HT1080 (cell line): ENCODE data around the gene GLO1. TPM values are rescaled to one million over a fixed set of nuclear protein-coding genes. Genes with fewer than 3 reads are reported as not detected.
A peak's percentile ranks its signal among the peaks of the same experiment; 100 is the strongest.

Experiments used
- DNase-seq: peaks from one replicate; pipeline ENCODE4 v3.0.0-alpha.2; 2015; ENCODE audit warnings: low read depth
- total RNA-seq: library from RNA; depleted of rRNA; stranded (reverse); fragments of >200 nt; shearing (Covaris generic); gene quantifications from 2 replicates; pipeline ENCODE4 v1.2.3, GENCODE V29; 2014

Gene GLO1
- total RNA-seq, 1 experiment from 2014 or later, result 252 TPM

- peak; percentile 13 for DNase-seq
These were observed 29.4 kb downstream of the GLO1 start for GRCh38 chr6:38673397-38674165.

DNA sequence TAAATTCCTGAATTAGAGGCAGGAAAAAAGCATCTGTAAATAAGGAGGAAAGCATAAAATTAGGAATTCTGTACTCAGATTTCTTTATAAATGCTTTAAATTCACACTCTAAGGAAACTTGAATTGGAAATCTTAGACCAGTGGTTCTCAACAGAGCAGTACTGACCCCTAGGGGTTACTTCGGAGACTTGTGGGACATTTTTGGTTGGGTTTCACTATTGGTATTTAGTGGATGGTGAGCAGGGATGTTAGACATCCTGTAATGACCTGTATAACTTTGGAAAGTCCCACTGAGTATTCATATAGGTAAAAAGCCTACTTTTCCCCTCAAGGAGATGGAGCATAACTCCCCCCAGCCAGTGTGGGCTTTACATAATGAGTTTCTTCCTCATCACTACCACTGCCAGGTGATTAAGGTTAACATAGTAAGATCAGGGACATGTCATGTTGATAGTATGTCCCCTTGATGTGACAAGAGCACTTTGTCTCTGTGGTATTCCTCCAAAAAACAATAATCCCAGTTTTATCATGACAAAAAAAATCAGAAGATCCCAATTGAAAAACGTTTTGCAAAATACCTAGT, 31.0 kb downstream of the GLO1 start:
- DNase-seq, result peak; percentile 33

DNA sequence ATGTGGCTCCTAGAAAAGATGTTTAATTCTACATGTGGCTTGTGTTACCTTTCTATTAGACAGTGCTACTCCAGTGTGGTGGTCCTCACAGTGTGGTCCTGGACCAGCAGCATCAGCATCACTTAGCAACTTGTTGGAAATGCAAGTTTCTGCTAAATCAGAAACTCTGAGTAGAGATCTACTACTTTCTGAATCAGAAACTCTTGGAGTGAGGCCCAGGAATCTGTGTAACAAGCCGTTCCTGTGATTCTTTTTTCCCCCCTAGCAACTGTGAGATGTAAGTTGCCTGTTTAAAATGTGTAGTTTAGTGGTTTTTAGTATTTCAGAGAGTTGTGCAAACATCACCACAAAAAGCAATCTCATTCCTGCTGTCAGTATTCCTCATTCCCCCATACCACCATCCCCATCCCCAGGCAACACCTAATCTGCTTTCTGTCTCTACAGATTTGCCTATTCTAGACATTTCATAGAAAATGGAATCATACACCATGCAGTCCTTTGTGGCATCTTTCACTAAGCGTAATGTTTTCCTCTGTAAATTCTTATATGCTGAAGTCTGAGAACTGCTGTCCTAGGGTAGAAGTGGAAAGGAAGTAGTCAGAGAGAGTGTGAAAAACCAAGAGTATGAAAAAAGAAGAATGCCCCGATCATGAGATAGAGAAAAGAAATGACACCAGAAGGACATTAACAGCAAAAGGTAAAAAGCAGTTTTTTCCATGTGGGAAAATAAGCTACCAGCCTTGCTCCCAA, 44.4 kb downstream of the GLO1 start:
- no peak for DNase-seq

DNA sequence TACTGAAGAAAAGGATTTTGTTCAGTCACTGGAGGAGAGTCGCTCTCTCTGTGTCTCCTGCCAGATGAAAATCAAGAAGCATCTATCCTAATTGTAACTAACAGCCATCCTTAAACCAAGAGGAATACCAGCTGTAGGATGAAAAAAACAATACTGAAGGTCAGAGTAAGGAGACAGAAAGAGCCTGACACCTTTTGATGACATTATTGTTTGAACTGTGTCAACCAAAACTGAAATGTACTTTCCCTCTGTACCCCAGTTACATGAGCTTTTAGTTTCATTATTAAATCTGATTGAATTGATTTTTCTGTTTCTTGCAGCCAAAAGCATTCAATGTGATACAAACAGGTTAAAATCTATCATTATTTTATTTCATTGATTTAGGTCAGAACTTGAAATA, 46.0 kb downstream of the GLO1 start:
- no peak for DNase-seq

DNA sequence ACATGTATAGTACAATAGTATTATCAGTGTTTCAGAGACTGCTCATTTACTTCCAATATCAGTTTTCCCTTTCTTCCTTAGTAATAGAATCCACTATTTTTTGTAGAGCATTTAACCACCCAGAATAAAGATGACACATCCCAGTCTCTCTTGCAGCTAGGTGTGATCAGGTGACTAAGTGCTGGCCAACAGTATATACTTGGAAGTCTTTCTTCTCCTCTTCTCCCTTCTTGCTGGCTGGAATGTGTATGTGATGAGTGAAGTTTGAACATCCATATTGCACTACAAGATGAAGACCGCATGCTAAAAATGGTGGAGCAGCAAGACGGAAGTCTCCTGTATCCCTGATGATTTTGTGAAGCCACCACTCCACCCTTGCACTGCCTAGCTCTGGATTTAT, 48.7 kb downstream of the GLO1 start:
- DNase-seq, result no peak

DNA sequence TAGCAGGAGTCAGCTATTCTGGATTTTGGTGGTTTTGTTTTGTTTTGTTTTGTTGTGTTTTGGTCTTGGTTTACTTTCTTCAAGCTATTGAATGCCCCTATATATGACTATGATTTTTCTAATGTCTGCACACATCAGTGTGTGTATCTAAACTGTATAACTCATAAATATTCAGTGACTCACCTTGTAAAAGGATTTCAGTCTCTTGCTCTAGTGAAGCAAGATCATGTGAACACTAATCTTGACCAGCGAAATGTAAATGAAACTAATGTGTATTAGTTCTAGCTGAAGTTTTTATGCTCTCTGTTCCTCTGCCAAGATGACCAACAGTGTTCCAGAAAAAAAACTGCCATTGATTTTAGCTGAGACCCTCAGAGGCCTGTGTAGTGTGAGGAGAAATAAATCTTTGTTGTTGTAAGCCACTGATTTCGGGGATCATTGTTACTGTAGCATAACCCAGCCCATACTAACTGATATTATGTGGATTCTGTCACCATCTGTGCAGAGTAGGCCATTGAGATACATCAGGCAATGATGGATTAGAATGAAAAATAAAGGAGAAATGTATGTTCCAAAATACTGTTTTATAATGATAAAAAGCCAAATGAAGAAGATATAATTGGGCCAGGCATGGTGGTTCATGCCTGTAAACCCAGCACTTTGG, 51.7 kb downstream of the GLO1 start:
- DNase-seq, result no peak

DNA sequence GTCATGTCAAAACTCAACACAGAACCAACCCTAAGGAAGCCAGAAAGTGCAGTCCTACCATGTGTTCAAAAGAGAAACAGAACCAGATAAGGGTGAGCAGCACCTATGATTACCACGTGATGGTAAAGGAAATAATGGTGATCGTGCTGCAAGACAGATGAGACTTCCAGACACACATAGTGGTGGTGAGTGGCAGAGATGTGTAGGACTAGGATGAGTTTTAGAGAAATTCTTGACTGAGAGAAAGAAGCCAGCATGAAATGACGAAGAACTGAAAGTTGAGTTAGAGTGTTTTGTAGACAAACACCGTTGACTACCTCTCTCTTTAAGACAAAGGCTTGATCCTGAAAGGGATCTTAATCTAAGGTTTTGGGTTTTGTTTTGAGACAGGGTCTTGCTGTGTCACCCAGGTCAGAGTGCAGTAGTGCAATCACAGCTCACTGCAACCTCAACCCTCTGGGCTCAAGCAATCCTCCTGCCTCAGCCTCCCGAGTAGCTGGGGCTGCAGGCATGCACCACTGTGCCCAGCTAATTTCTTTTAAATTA, 52.7 kb downstream of the GLO1 start:
- DNase-seq, result no peak

GRCh38 chr6:38649744-38650143, 53.2 kb downstream of the GLO1 start:
- DNase-seq, result no peak

GRCh38 chr6:38648629-38649028, 54.3 kb downstream of the GLO1 start:
- DNase-seq, result no peak

DNA sequence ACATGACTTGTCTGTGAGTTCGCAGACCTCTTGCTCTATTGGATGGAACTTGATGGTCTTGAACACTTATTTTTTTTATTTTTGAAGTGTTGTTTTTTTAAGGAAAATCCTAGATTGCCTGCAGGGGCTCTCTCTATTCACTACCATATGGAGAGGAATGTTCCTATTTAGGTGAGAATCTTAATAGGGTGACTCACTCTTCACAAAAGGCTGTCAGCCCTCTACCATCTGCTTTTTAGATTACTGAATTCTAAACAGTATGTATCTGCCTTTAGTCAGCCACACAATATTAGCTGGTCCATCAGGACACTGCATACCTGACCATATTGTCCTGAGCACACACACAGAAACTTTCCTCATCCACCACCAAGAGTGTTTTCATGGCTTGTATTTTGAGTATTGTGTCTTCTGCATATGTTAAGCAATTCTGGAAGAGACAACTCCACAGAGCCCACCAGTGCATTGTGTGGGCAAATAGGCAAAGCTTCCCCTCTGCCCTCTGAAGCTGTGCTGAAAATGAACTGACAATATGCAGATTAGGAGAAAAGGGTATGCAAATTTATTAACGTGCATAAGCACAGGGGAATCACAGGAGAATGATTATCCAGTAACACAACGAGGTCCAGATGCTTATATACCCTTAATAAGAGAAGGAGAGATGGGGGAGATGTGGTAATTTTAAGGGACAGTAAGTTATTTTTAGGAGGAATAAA, 56.6 kb downstream of the GLO1 start:
- peak; percentile 2 for DNase-seq

- no peak for DNase-seq
These were observed 58.0 kb downstream of the GLO1 start for GRCh38 chr6:38644951-38645350.

DNA sequence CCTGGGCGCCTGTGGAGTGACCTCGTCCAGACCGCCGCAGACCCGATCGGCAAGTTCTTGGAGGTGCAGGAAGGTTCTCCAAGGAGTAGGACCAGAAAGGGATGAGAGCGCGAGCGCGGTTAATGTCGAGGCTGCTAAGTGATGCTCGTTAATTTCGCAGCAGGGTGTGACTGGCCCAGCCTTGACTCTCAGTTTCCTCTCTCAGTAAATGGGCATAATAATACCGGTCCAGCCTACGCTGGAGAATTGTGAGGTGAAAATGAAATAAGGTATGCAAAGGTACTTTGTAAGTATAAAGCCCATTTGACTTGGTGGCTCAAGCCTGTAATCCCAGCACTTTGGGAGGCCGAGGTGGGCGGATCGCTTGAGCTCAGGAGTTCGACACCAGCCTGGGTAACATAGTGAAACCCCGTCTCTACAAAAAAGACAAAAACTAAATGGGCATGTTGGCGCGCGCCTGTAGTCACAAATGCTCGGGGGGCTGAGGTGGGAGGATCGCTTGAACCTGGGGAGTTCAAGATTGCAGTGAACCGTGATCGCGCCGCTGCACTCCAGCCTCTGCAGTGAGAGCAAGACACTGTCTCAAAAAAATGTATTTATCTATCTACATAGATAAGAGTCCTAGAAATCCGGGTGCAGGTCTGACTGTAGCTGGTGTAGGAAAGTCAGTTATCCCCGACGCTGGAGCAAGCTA, 62.6 kb downstream of the GLO1 start:
- DNase-seq, result no peak

GRCh38 chr6:38639498-38640215, 63.3 kb downstream of the GLO1 start, which contains the start of gene BTBD9:
Gene BTBD9 (minus strand): TSS chr6:38639929.
- peak; percentile 75 for DNase-seq

GRCh38 chr6:38638941-38639497, 63.9 kb downstream of the GLO1 start:
- DNase-seq, result peak; percentile 39

DNA sequence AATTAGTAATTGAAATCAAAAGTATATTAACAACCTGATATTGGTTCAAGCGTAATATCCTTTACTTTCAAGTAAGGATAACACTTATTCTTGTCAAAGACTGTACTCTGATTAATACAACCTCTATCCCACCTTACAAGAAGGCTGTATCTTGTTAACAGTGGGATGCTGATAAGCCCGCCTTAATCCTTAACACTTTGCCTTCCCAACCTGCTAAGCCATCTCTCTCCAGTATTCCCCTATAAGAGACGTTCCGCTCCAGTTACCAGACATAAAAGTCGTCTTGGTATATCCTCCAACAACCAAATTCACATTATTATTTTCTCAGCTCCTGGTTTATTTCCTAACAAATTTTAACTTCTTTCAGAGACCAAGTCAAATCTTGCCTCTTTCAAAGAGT, 65.2 kb downstream of the GLO1 start:
- no peak for DNase-seq

DNA sequence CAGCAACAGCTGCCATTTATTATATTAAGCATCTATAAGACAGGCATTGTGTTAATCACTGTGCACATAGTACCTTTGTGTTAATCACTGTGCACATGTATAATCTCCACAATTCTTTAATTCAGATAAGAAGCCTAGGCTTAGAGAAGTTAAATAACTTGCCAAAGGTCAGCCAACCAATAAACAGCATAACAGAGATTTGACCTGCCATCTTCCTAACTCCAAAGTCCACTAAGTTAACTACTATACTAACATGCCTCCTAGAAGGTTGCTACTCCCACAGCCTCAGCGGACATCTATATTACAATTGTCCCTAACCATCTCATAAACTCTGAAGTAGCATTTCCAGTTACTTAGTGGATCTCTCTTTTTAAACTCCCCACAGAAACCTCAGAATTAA, 66.9 kb downstream of the GLO1 start:
- DNase-seq, result no peak

DNA sequence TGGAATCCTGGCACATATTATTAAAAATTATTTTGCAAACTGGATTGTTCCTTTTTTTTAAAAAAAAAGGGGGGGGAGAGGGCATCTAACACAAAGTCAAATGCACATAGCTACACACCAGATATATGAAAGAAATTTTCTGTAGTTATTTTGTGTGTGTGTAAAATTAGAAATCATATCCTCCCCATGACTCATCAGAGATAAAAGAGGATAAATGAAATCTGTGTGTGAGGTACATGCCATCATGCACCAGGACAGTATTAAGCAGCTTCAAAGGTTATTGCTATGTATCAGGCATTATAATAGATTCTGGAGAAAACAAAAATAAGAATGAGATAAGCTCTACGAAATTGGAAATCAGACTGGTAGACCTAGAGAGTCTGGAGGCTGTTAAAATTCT, 68.4 kb downstream of the GLO1 start:
- peak; percentile 6 for DNase-seq

DNA sequence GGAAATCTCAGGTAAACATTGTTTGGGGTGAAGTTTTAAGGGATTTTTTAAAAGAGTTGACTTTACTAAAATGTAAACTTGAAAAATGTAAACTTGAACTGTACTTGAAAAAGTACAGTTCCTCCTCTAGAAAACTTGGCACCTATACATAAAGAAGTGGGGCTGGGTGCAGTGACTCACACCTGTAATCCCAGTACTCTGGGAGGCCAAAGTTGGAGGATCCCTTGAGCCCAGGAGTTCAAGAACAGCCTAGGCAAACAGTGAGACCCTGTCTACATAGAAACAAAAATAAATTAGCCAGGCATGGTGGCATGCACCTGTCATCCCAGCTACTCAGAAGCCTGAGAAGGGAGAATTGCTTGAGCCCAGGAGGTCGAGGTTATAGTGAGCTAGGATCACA, 70.5 kb downstream of the GLO1 start:
- no peak for DNase-seq

- DNase-seq, result no peak
These were observed 71.7 kb downstream of the GLO1 start for GRCh38 chr6:38631186-38631783.
